Measurements from ENCODE around the gene ROBO1.

- TF ChIP-seq CTCF (conservative IDR thresholded peaks at IDR 0.05) (no peak), ZFX (IDR thresholded peaks at IDR 0.05) (no peak)
Observed at GRCh38 chr3:79809106-79809505, 41.3 kb upstream of the ROBO1 start.
